Measurements from ENCODE around the gene ANP32A.
"Not testable (repeated sequence)": the region's sequence is repeated elsewhere in the genome, so short reads cannot be mapped to it uniquely, and the experiment has no call there.

The ANP32A gene

DNA sequence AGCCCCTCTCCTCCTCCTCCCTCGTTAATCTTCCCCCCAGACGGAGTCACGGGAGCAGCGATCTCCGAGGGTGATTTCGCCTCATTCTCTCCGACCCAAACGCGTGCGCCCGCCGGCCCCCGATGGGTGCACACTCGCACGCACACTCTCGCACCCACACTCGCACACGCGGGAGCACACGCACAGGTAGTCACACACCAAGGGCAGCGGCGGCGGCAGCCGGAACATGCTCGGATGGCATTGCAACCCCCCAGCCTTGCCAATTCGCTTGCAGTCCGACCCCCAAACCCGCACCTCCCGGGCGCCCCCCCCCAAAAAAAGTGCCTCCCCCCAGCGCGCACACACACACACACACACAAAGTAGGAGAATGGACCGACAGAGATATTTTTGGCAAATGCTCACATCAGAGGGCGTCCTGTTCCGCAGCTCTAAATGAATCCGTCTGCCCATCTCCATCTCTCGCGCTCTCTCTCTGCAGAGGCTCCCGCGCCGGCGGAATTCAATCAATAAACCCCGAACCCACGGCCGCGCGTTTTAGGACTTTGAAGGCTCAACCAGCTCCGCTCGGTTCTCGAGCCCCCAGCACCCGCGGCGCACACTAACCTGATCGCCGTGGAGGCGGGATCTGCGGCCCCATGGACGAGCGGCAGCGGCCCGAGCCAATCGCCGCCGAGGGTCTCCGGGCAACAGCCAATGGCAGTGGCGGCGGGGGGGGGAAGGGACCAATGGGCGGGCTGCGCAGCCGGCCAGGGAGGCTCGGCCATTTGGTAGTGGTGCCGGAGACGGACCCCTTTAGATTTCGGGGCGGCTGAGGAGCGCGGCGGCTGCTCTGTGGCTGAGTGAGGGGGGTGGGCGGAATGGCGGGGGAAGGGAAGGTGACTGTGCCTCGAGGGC lies at the start of gene ANP32A:
Gene ANP32A, minus strand, starts transcription at position 601 of the 895 bp plus-strand sequence. Its CDS starts 144 bp downstream, at position 457.
- Histone ChIP-seq H3K4me3 (ENCODE audit: low read length) (peak within 1 kb of the TSS; percentile 94), H3K9ac (ENCODE audit: low read length) (peak within 1 kb of the TSS; percentile 99)
- DNase-seq (ENCODE audit: low read depth): peak; percentile 97

GRCh38 chr15:68868296-68868695 lies 47.6 kb upstream of the ANP32A start:
- Histone ChIP-seq H3K36me3 (ENCODE audit: control insufficient read depth, insufficient read depth, low read length, severe bottlenecking) (no peaks in the 10 kb centered on the region), H3K9me3 (ENCODE audit: control insufficient read depth, low read length) (peaks cover 10% of the 10 kb centered on the region), H3K27me3 (replicated peaks; ENCODE audit: control insufficient read depth, insufficient read depth, low read length) (peaks cover 37% of the 10 kb centered on the region), H3K9ac (ENCODE audit: low read length) (no peak overlapping the region), H3K4me1 (ENCODE audit: control insufficient read depth, insufficient read depth, low read length) (no peaks in the 10 kb centered on the region), H3K4me3 (ENCODE audit: low read length) (no peak overlapping the region)
- no peak for DNase-seq (ENCODE audit: low read depth)

More for the DNA sequence above, at the start of gene ANP32A:
- Histone ChIP-seq H3K36me3 (ENCODE audit: control insufficient read depth, insufficient read depth, low read length, severe bottlenecking) (no peaks in the 10 kb centered on the region), H3K9me3 (ENCODE audit: control insufficient read depth, low read length) (no peaks in the 10 kb centered on the region), H3K4me1 (ENCODE audit: control insufficient read depth, insufficient read depth, low read length) (peaks cover 22% of the 10 kb centered on the region), H3K27me3 (replicated peaks; ENCODE audit: control insufficient read depth, insufficient read depth, low read length) (no peaks in the 10 kb centered on the region)

- no peak overlapping the region for H3K9ac ChIP-seq (ENCODE audit: low read length)
- DNase-seq (ENCODE audit: low read depth): no peak
Measured at GRCh38 chr15:68862415-68862814, 41.7 kb upstream of the ANP32A start.

GRCh38 chr15:68858666-68859065 lies 38.0 kb upstream of the ANP32A start:
- H3K9ac ChIP-seq (ENCODE audit: low read length); H3K4me1 ChIP-seq (ENCODE audit: control insufficient read depth, insufficient read depth, low read length); H3K27me3 ChIP-seq (replicated peaks; ENCODE audit: control insufficient read depth, insufficient read depth, low read length); DNase-seq (ENCODE audit: low read depth); H3K36me3 ChIP-seq (ENCODE audit: control insufficient read depth, insufficient read depth, low read length, severe bottlenecking); H3K4me3 ChIP-seq (ENCODE audit: low read length): not testable (repeated sequence)
- H3K9me3 ChIP-seq (ENCODE audit: control insufficient read depth, low read length): peaks cover 35% of the 10 kb centered on the region

More at GRCh38 chr15:68862415-68862814, 41.7 kb upstream of the ANP32A start:
- Histone ChIP-seq H3K27me3 (replicated peaks; ENCODE audit: control insufficient read depth, insufficient read depth, low read length) (peaks cover 6% of the 10 kb centered on the region), H3K36me3 (ENCODE audit: control insufficient read depth, insufficient read depth, low read length, severe bottlenecking) (no peaks in the 10 kb centered on the region), H3K9me3 (ENCODE audit: control insufficient read depth, low read length) (peaks cover 26% of the 10 kb centered on the region), H3K4me1 (ENCODE audit: control insufficient read depth, insufficient read depth, low read length) (no peaks in the 10 kb centered on the region), H3K4me3 (ENCODE audit: low read length) (no peak overlapping the region)

DNA sequence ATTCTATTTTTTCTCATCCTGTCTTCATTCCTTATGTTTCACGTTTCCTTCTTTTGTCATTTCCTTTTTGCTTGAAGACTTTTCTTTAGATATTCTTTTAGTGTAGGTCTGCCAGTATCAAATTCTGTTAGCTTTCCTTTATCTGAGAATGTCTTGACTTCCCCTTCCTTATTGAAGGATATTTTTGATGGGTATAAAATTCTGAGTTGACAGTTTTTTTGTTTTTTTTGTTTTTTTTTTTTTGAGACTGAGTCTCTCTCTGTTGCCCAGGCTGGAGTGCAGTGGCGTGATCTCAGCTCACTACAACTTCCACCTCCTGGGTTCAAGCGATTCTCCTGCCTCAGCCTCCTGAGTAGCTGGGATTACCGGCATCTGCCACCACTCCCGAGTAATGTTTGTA lies 36.7 kb upstream of the ANP32A start:
- H3K4me1 ChIP-seq (ENCODE audit: control insufficient read depth, insufficient read depth, low read length); H3K9ac ChIP-seq (ENCODE audit: low read length); H3K36me3 ChIP-seq (ENCODE audit: control insufficient read depth, insufficient read depth, low read length, severe bottlenecking); DNase-seq (ENCODE audit: low read depth); H3K27me3 ChIP-seq (replicated peaks; ENCODE audit: control insufficient read depth, insufficient read depth, low read length); H3K4me3 ChIP-seq (ENCODE audit: low read length): not testable (repeated sequence)
- peaks cover 28% of the 10 kb centered on the region for H3K9me3 ChIP-seq (ENCODE audit: control insufficient read depth, low read length)

- H3K36me3 ChIP-seq (ENCODE audit: control insufficient read depth, insufficient read depth, low read length, severe bottlenecking): no peaks in the 10 kb centered on the region
- H3K9ac ChIP-seq (ENCODE audit: low read length): no peak overlapping the region
- no peaks in the 10 kb centered on the region for H3K4me1 ChIP-seq (ENCODE audit: control insufficient read depth, insufficient read depth, low read length)
- peaks cover 17% of the 10 kb centered on the region for H3K9me3 ChIP-seq (ENCODE audit: control insufficient read depth, low read length)
- no peak overlapping the region for H3K4me3 ChIP-seq (ENCODE audit: low read length)
- peaks cover 14% of the 10 kb centered on the region for H3K27me3 ChIP-seq (replicated peaks; ENCODE audit: control insufficient read depth, insufficient read depth, low read length)
- DNase-seq (ENCODE audit: low read depth): no peak
Measured at GRCh38 chr15:68852461-68852860, 31.8 kb upstream of the ANP32A start.

DNA sequence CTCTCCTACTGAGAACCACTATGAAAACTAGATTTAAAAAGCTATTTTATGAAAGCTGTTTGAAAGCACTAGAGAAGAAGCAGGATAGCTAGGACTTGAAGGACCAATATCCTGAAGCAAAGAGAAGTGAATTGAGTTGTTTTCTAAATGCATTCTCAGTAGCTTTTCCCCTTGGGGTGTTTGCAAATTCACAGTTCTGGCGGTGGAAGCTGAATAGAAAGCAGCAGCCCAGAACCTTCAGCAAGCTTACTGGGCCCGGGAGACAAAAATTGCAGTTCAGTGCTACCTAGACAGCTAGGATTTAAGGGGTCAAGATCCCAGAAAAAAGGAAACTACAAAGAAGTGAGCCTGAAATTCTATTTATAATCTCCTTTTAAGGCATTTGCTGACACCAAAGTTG lies 31.3 kb upstream of the ANP32A start:
- H3K27me3 ChIP-seq (replicated peaks; ENCODE audit: control insufficient read depth, insufficient read depth, low read length): peaks cover 14% of the 10 kb centered on the region
- no peaks in the 10 kb centered on the region for H3K36me3 ChIP-seq (ENCODE audit: control insufficient read depth, insufficient read depth, low read length, severe bottlenecking)
- H3K9ac ChIP-seq (ENCODE audit: low read length): no peak overlapping the region
- H3K4me1 ChIP-seq (ENCODE audit: control insufficient read depth, insufficient read depth, low read length): no peaks in the 10 kb centered on the region
- peaks cover 12% of the 10 kb centered on the region for H3K9me3 ChIP-seq (ENCODE audit: control insufficient read depth, low read length)
- no peak overlapping the region for H3K4me3 ChIP-seq (ENCODE audit: low read length)
- DNase-seq (ENCODE audit: low read depth): no peak

GRCh38 chr15:68849497-68849896 lies 28.8 kb upstream of the ANP32A start:
- no peak for DNase-seq (ENCODE audit: low read depth)
- no peaks in the 10 kb centered on the region for H3K36me3 ChIP-seq (ENCODE audit: control insufficient read depth, insufficient read depth, low read length, severe bottlenecking)
- no peak overlapping the region for H3K4me3 ChIP-seq (ENCODE audit: low read length)
- no peaks in the 10 kb centered on the region for H3K9me3 ChIP-seq (ENCODE audit: control insufficient read depth, low read length)
- H3K27me3 ChIP-seq (replicated peaks; ENCODE audit: control insufficient read depth, insufficient read depth, low read length): peaks cover 30% of the 10 kb centered on the region
- H3K4me1 ChIP-seq (ENCODE audit: control insufficient read depth, insufficient read depth, low read length): no peaks in the 10 kb centered on the region
- H3K9ac ChIP-seq (ENCODE audit: low read length): no peak overlapping the region

DNA sequence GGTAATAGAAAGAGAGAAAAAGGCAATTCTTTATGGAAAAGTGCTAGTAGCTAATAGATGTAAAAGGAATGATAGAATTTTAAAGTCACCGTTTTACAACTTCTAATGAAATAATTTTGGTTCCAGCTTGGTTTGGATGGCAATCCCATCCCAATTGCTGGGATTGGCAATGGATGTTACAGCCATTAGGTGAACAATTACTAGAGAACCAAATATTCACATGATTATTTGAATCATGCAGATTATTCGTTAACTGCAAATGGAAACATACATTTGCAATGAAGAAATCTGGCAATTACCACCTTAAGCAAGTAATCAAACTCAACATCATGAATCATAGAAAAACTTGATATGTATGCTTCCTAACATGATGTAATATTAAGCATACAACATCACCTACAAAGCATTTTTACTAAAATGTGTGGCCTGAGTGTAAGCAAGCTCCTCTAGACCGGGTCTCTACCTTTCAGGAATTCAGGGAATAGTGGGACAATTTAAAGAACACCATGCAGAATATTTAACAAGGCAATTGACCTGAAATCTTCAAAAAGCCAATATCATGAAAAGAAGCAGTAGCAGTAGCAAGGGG lies 26.2 kb upstream of the ANP32A start:
- Histone ChIP-seq H3K4me1 (ENCODE audit: control insufficient read depth, insufficient read depth, low read length) (no peaks in the 10 kb centered on the region), H3K36me3 (ENCODE audit: control insufficient read depth, insufficient read depth, low read length, severe bottlenecking) (no peaks in the 10 kb centered on the region), H3K4me3 (ENCODE audit: low read length) (no peak overlapping the region), H3K27me3 (replicated peaks; ENCODE audit: control insufficient read depth, insufficient read depth, low read length) (peaks cover 44% of the 10 kb centered on the region), H3K9me3 (ENCODE audit: control insufficient read depth, low read length) (no peaks in the 10 kb centered on the region), H3K9ac (ENCODE audit: low read length) (no peak overlapping the region)
- no peak for DNase-seq (ENCODE audit: low read depth)

- H3K27me3 ChIP-seq (replicated peaks; ENCODE audit: control insufficient read depth, insufficient read depth, low read length): peaks cover 57% of the 10 kb centered on the region
- no peak overlapping the region for H3K9ac ChIP-seq (ENCODE audit: low read length)
- no peaks in the 10 kb centered on the region for H3K36me3 ChIP-seq (ENCODE audit: control insufficient read depth, insufficient read depth, low read length, severe bottlenecking)
- H3K4me3 ChIP-seq (ENCODE audit: low read length): no peak overlapping the region
- no peak for DNase-seq (ENCODE audit: low read depth)
- peaks cover under 1% of the 10 kb centered on the region for H3K9me3 ChIP-seq (ENCODE audit: control insufficient read depth, low read length)
- no peaks in the 10 kb centered on the region for H3K4me1 ChIP-seq (ENCODE audit: control insufficient read depth, insufficient read depth, low read length)
Measured at GRCh38 chr15:68844856-68845550, 24.3 kb upstream of the ANP32A start.

Measured in adipocyte (in vitro differentiated cells).